ENCODE data around the gene BFSP2. TPM values are rescaled to one million over a fixed set of nuclear protein-coding genes. Genes with fewer than 3 reads are reported as not detected.
A peak's percentile ranks its signal among the peaks of the same experiment; 100 is the strongest.
"Not testable (repeated sequence)": the region's sequence is repeated elsewhere in the genome, so short reads cannot be mapped to it uniquely, and the experiment has no call there.

BFSP2 gene
- total RNA-seq, 1 donor from 2014 or later: not detected

- DNase-seq: no peak
These were observed 80.2 kb downstream of the BFSP2 start for GRCh38 chr3:133479895-133480669.

GRCh38 chr3:133482474-133482873 is 82.6 kb downstream of the BFSP2 start:
- not testable (repeated sequence) for H3K9me3 Mint-ChIP-seq (ENCODE audit: unreplicated experiment); H3K4me3 Mint-ChIP-seq (ENCODE audit: unreplicated experiment); H3K27ac Mint-ChIP-seq (ENCODE audit: unreplicated experiment); DNase-seq; H3K4me1 Mint-ChIP-seq (ENCODE audit: low read depth, unreplicated experiment); H3K27me3 Mint-ChIP-seq (ENCODE audit: unreplicated experiment); H3K36me3 Mint-ChIP-seq (ENCODE audit: unreplicated experiment)

More at GRCh38 chr3:133479895-133480669, 80.2 kb downstream of the BFSP2 start:
- H3K27ac Mint-ChIP-seq (ENCODE audit: unreplicated experiment): no peak overlapping the region
- H3K36me3 Mint-ChIP-seq (ENCODE audit: unreplicated experiment): no peaks in the 10 kb centered on the region
- no peak overlapping the region for H3K4me3 Mint-ChIP-seq (ENCODE audit: unreplicated experiment)
- TF ChIP-seq CTCF (IDR thresholded peaks at IDR 0.05; ENCODE audit: partially characterized antibody, unreplicated experiment): no peak
- H3K27me3 Mint-ChIP-seq (ENCODE audit: unreplicated experiment): no peaks in the 10 kb centered on the region
- H3K4me1 Mint-ChIP-seq (ENCODE audit: low read depth, unreplicated experiment): peaks cover 21% of the 10 kb centered on the region
- H3K9me3 Mint-ChIP-seq (ENCODE audit: unreplicated experiment): no peaks in the 10 kb centered on the region

- Mint-ChIP-seq H3K27ac (ENCODE audit: unreplicated experiment) (no peak overlapping the region), H3K36me3 (ENCODE audit: unreplicated experiment) (peaks cover 22% of the 10 kb centered on the region), H3K9me3 (ENCODE audit: unreplicated experiment) (peaks cover 6% of the 10 kb centered on the region), H3K4me1 (ENCODE audit: low read depth, unreplicated experiment) (no peaks in the 10 kb centered on the region), H3K4me3 (ENCODE audit: unreplicated experiment) (no peak overlapping the region), H3K27me3 (ENCODE audit: unreplicated experiment) (peaks cover 3% of the 10 kb centered on the region)
- no peak for DNase-seq
- no peak for TF ChIP-seq CTCF (IDR thresholded peaks at IDR 0.05; ENCODE audit: partially characterized antibody, unreplicated experiment)
These were observed 86.8 kb downstream of the BFSP2 start for GRCh38 chr3:133486658-133487057.

- Mint-ChIP-seq H3K9me3 (ENCODE audit: unreplicated experiment) (peaks cover 6% of the 10 kb centered on the region), H3K27ac (ENCODE audit: unreplicated experiment) (no peak overlapping the region), H3K4me1 (ENCODE audit: low read depth, unreplicated experiment) (no peaks in the 10 kb centered on the region), H3K36me3 (ENCODE audit: unreplicated experiment) (peaks cover 22% of the 10 kb centered on the region), H3K27me3 (ENCODE audit: unreplicated experiment) (peaks cover 3% of the 10 kb centered on the region), H3K4me3 (ENCODE audit: unreplicated experiment) (no peak overlapping the region)
- no peak for DNase-seq
- no peak for TF ChIP-seq CTCF (IDR thresholded peaks at IDR 0.05; ENCODE audit: partially characterized antibody, unreplicated experiment)
These were observed 87.3 kb downstream of the BFSP2 start for GRCh38 chr3:133487204-133487603.

DNA sequence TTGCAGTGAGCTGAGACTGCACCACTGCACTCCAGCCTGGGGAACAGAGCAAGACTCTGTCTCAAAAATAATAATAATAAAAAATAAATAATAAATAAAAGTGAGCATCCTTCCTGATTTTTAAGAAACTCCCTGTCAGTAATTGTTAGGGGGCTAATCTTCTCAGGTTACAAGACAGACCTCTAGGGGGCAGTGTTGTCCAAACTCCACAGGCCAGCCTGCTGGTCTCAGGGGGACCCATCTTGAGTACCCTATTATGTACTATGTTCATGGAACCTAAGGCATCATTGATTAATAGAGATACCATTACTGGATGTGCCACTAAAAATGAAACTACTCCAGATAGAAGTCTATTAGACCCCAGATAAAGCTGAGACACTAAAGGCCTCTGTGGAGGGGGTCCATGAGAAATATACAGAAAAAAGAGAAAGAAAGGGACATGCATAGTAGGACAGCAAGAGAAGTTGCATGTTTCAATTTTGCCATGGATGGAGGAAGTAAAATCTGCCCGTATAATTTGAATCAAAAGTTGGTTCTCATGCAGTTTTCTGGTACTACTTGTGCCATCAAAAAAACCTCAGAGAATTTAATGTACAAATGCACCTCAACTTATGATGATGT is 88.2 kb downstream of the BFSP2 start:
- no peak overlapping the region for H3K27ac Mint-ChIP-seq (ENCODE audit: unreplicated experiment)
- H3K4me1 Mint-ChIP-seq (ENCODE audit: low read depth, unreplicated experiment): no peaks in the 10 kb centered on the region
- no peak overlapping the region for H3K4me3 Mint-ChIP-seq (ENCODE audit: unreplicated experiment)
- peak; percentile 33 for TF ChIP-seq CTCF (IDR thresholded peaks at IDR 0.05; ENCODE audit: partially characterized antibody, unreplicated experiment)
- peaks cover 26% of the 10 kb centered on the region for H3K36me3 Mint-ChIP-seq (ENCODE audit: unreplicated experiment)
- no peak for DNase-seq
- peaks cover 6% of the 10 kb centered on the region for H3K27me3 Mint-ChIP-seq (ENCODE audit: unreplicated experiment)
- H3K9me3 Mint-ChIP-seq (ENCODE audit: unreplicated experiment): peaks cover 6% of the 10 kb centered on the region

Measured in glutamatergic neuron (in vitro differentiated cells).